ENCODE results near the gene PDK2.

The PDK2 gene

DNA sequence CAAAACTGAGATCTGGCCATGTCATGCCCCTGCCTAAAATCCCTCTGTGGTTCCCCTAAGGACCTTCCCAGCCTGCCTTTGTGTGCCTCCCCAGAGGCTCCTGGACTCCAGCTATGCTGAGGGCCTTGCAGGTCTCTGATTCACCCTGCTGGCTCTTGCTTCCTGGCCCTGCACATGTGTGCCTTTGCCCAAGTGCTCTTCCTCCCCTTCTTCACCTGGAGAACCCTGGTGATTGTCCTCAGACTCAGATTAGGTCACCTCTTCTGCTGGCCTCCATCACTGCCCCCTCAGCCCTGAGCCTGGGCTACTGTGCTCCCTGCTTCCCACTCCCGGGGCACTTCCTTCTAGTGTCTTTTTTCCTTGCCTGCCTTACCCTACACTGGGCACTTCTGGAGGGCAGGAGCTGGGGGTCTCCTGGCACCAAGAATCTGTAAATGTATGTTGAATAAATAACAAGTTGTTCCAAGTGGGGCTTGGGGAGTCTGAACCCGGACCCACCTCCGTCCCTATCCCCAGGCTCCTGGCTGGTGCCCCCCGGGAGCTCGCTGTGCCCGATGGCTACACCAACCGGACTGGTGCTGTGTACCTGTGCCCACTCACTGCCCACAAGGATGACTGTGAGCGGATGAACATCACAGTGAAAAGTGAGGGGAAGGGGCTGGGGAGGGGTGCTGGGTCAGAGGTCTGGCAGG, 31.4 kb upstream of the PDK2 start:
- DNase-seq (ENCODE audit: insufficient read length, low spot score) (no peak), FAIRE-seq (no peak)
- TF ChIP-seq POLR2A (IDR thresholded peaks at IDR 0.05; ENCODE audit: low read depth, low read length): no peak

DNA sequence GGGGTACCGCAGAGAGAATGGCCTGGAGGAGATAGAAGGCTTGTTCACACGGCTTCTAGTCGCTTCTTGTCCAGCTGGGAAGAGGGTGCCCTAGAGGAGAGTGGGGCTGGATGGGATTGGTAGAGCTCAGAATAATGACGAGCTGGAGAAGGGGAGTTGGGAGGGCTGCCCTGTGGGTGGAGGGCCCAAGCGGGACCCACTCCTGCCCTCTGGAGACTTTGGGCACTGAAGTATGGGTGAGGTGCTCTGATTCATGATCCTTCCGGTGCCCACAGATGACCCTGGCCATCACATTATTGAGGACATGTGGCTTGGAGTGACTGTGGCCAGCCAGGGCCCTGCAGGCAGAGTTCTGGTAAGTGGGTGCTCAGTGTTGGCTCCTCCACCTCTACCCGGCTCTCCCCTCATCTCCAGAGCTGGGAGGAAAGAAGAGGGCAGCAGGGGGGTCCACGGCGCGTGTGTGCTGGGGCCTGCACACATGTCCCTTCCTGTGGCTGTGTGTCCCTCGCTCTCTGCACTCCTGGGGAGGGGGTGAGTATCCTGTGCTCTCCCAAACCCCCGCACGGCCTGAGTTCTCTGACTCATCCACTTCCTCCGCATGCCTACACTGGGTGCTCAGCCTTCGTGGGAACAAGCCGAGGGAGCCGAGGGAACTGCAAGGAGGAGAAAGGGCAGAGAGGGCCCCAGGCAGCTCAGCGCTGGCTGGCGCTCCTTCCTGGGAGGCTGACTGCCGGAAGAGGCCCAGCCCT, 30.7 kb upstream of the PDK2 start:
- FAIRE-seq: peak; percentile 43
- DNase-seq (ENCODE audit: insufficient read length, low spot score): peak; percentile 88
- TF ChIP-seq POLR2A (IDR thresholded peaks at IDR 0.05; ENCODE audit: low read depth, low read length): peak; percentile 29; the same call in 1 of the 2 replicates

DNA sequence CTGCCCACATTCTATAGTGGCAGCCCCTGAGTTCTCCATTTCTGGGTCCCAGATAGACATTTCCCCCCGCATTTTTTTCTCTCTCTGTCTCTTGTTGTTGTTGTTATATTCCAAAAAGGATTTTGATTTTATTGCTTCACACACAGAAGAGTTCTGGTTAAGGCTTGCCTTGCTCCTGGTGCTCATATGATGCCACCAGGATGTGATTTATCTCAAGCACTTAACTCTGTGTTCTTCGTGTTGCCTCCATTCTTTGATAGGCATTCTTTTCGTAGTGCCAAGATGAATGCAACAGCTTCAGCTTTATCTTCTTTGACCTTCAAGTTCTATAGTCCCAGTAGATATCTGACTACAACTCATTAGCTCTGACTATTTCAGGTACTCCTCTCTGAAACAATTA, 30.1 kb upstream of the PDK2 start:
- DNase-seq (ENCODE audit: insufficient read length, low spot score) (no peak), FAIRE-seq (no peak)
- TF ChIP-seq POLR2A (IDR thresholded peaks at IDR 0.05; ENCODE audit: low read depth, low read length): no peak

DNA sequence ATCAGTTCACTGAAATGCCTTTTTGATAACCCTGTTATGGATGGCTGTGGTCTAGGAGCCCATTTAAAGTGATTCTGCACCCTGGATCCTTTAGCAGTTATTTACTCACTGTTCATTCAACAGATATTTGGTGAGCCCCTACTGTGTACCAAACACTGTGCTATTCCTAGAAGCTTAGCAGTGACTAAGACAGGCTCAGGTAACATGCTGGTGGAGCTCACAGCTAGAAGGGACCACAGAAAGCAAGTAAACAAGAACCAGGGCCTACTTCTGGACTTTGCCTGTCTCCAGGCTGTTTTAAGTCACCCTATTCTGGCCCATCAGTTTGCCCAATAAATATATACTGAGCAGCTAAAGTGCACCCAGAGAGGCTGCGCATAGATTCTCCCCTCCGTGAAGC, 28.2 kb upstream of the PDK2 start:
- FAIRE-seq: no peak
- TF ChIP-seq POLR2A (IDR thresholded peaks at IDR 0.05; ENCODE audit: low read depth, low read length): no peak
- no peak for DNase-seq (ENCODE audit: insufficient read length, low spot score)

DNA sequence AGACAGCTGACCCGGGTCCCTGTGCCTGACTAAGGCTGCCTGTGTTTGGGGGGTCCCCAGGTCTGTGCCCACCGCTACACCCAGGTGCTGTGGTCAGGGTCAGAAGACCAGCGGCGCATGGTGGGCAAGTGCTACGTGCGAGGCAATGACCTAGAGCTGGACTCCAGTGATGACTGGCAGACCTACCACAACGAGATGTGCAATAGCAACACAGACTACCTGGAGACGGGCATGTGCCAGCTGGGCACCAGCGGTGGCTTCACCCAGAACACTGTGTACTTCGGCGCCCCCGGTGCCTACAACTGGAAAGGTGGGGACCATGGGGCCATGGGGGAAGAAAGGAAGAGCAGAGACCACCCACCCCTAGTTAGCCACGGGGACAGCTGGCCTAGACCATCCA, 27.2 kb upstream of the PDK2 start:
- no peak for FAIRE-seq

DNA sequence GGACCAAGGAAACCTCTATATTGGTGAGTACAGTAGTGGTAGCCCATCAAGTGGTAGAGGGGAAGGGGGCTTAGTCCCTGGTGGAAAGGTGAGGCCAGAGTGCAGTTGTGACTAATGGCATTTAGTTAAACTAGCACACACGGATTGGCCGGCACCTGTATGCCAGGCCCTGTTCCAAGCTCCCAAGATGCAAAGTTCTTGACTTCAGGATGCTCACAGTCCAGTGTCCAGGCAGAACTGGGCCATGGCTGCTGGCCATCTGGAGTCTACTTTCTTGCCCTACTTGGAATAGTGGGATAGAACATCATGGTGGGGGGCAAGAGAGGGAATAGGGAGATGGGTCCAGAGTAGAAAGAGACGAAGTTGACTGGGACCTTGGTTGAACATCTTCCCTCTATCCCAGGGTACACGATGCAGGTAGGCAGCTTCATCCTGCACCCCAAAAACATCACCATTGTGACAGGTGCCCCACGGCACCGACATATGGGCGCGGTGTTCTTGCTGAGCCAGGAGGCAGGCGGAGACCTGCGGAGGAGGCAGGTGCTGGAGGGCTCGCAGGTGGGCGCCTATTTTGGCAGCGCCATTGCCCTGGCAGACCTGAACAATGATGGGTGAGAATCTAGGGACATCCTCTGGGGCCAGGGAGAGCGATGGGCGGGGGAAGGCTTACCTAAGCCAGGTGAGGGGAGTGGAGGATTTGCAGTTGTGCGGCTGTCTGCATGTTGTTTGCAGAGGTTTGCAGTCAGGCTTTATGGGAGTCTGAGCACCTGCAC, 24.1 kb upstream of the PDK2 start:
- FAIRE-seq: no peak
- DNase-seq (ENCODE audit: insufficient read length, low spot score): no peak
- no peak for TF ChIP-seq POLR2A (IDR thresholded peaks at IDR 0.05; ENCODE audit: low read depth, low read length)

More for the DNA sequence above, 27.2 kb upstream of the PDK2 start:
- DNase-seq (ENCODE audit: insufficient read length, low spot score): no peak
- no peak for TF ChIP-seq POLR2A (IDR thresholded peaks at IDR 0.05; ENCODE audit: low read depth, low read length)

DNA sequence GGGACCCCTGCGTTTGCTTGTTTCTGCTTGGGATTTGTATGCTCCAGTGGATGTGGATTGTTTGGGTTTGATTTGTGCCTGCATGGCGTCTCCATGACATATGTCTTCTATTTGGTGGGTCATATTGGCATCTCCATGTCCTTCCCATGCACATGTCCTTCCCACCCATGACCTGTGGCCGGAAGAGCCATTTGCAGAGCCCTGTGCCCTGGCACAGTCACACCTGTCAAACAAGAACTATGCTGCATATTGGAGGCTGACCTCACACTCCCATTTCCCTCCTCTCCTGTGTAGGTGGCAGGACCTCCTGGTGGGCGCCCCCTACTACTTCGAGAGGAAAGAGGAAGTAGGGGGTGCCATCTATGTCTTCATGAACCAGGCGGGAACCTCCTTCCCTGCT, 23.5 kb upstream of the PDK2 start:
- no peak for TF ChIP-seq POLR2A (IDR thresholded peaks at IDR 0.05; ENCODE audit: low read depth, low read length)
- DNase-seq (ENCODE audit: insufficient read length, low spot score): no peak
- no peak for FAIRE-seq

DNA sequence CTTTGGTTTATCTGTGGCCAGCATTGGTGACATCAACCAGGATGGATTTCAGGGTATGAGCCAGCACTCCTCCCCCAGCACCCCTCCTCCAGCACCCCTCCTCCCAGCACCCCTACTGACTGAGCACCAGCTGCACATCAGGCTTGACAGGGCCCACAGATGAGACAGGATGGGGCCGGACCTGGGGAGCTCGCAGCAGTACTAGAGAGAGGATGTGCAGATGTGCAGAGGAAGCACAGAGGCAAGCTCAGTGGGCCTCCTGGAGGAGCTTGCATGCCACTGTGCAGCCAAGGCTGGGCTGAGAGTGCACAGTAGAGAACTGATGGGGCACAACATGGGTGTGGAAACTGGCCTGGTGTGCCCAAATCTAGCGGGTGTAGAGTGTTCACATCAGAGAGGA, 23.0 kb upstream of the PDK2 start:
- FAIRE-seq: no peak
- no peak for TF ChIP-seq POLR2A (IDR thresholded peaks at IDR 0.05; ENCODE audit: low read depth, low read length)

DNA sequence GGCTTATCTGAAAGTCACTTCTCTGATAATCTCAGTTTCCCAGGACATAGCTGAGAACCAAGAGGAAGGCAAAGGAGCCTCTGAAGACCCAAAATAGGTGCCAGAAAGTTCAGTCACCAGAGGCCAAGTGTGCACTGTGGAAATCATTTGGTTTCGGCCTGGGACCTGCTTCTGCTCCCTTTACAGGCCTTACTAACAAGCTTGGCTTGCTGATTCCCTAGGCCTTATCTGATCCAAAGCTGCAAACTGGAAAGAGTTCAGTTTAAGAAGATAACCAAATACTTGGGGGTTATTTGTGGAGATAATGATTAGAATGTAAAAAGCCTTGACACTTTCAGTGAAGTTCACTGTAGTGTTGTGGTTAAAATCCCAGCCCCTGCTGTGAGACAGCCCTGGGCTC, 22.2 kb upstream of the PDK2 start:
- DNase-seq (ENCODE audit: insufficient read length, low spot score): no peak
- no peak for TF ChIP-seq POLR2A (IDR thresholded peaks at IDR 0.05; ENCODE audit: low read depth, low read length)
- FAIRE-seq: no peak

More for the DNA sequence above, 23.0 kb upstream of the PDK2 start:
- no peak for DNase-seq (ENCODE audit: insufficient read length, low spot score)

DNA sequence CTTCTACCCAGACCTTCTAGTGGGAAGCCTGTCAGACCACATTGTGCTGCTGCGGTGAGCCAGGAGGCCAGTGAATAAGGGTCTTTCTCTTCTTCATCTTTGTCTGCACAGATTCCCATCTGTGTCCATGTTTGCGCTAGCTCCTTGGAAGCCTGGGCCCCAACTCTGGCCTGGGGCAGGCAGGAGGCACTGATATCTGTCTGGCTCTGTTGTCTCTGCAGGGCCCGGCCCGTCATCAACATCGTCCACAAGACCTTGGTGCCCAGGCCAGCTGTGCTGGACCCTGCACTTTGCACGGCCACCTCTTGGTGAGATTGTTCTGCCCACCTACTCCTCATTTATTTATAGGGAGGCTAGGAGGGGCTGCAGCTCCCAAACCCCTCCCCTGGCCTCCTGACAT, 20.9 kb upstream of the PDK2 start:
- TF ChIP-seq POLR2A (IDR thresholded peaks at IDR 0.05; ENCODE audit: low read depth, low read length): no peak
- FAIRE-seq: no peak
- DNase-seq (ENCODE audit: insufficient read length, low spot score): no peak

DNA sequence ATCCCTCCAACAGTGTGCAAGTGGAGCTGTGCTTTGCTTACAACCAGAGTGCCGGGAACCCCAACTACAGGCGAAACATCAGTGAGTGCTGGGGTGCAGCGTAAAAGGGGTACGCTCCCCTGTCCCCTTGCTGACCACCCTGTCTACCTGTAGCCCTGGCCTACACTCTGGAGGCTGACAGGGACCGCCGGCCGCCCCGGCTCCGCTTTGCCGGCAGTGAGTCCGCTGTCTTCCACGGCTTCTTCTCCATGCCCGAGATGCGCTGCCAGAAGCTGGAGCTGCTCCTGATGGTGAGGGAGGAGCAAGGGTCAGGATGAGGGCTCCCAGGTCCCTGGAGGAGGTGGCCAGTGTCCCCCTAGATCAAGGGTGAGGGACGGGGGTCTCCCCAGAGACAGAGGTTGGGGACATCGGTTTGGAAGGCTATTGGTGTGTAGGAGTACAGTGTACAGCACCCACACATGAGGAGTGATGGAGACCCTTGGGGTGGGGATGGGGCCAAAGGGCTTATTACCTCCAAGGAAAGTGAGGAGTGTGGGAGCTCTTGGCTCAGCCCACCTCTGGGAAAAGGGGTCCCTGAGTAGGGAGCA, 19.6 kb upstream of the PDK2 start:
- DNase-seq (ENCODE audit: insufficient read length, low spot score): no peak
- TF ChIP-seq POLR2A (IDR thresholded peaks at IDR 0.05; ENCODE audit: low read depth, low read length): no peak
- no peak for FAIRE-seq

DNA sequence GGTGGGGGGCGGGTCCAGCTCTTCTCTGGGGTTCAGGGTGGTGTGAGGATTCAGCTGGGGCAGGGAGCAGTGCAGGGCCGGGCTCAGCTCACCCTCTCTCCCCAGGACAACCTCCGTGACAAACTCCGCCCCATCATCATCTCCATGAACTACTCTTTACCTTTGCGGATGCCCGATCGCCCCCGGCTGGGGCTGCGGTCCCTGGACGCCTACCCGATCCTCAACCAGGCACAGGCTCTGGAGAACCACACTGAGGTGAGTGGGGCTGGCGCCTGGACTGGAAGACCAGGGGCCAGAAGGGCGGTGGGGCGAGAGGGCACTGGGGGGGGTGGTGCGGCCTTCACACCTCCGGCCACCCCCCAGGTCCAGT, 18.9 kb upstream of the PDK2 start:
- no peak for DNase-seq (ENCODE audit: insufficient read length, low spot score)
- FAIRE-seq: no peak
- no peak for TF ChIP-seq POLR2A (IDR thresholded peaks at IDR 0.05; ENCODE audit: low read depth, low read length)

DNA sequence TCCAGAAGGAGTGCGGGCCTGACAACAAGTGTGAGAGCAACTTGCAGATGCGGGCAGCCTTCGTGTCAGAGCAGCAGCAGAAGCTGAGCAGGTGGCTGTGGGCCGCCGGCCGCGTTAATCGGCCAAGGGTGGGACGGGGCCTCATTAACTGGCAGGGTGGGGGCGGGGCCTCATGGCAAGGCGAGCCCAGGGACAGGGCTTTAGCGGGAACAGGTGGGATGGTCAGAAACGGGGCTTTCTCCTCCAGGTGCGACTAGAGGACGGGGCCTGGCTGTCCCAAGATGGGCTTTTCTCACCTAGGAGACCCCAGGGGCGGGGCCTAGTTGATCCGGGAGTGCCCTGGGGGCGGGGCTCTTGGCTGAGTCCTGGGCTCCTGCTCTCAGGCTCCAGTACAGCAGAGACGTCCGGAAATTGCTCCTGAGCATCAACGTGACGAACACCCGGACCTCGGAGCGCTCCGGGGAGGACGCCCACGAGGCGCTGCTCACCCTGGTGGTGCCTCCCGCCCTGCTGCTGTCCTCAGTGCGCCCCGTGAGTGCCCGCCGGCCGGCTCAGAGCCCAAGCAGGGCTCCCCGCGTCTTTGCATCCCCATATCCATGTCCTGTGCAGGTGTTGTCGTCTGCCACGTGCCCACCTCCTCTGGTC, 18.4 kb upstream of the PDK2 start:
- DNase-seq (ENCODE audit: insufficient read length, low spot score) (no peak), FAIRE-seq (no peak)
- TF ChIP-seq POLR2A (IDR thresholded peaks at IDR 0.05; ENCODE audit: low read depth, low read length): no peak

DNA sequence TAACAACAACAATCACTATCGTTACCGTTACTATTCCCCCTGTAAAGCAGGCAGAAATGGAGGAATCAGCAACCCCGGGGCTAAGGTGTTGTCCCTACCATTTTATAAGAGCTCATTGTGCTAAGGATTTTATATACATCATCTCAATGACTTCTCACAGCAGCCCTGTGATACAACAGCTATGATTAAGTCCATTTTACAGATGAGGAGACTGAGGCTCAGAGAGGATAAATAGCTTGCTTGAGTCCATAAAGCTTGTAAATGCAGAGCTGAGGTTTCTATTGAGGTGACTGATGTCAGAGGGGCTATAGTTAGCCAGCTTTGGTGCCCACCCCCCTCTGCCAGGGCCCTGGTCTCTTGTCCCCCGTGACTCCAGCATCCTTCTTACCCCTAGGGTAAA, 16.7 kb upstream of the PDK2 start:
- TF ChIP-seq POLR2A (IDR thresholded peaks at IDR 0.05; ENCODE audit: low read depth, low read length): no peak
- no peak for DNase-seq (ENCODE audit: insufficient read length, low spot score)
- no peak for FAIRE-seq
